Activated CD4-positive, CD25-positive, alpha-beta regulatory T cell (primary cell): ENCODE data around the gene LTF.
"Not testable (repeated sequence)": the region's sequence is repeated elsewhere in the genome, so short reads cannot be mapped to it uniquely, and the experiment has no call there.

Experiments
- DNase-seq, 4 experiments: peaks; one replicate each; lab custom pipeline; 2025; lab: John Stamatoyannopoulos, UW

The LTF gene

DNA sequence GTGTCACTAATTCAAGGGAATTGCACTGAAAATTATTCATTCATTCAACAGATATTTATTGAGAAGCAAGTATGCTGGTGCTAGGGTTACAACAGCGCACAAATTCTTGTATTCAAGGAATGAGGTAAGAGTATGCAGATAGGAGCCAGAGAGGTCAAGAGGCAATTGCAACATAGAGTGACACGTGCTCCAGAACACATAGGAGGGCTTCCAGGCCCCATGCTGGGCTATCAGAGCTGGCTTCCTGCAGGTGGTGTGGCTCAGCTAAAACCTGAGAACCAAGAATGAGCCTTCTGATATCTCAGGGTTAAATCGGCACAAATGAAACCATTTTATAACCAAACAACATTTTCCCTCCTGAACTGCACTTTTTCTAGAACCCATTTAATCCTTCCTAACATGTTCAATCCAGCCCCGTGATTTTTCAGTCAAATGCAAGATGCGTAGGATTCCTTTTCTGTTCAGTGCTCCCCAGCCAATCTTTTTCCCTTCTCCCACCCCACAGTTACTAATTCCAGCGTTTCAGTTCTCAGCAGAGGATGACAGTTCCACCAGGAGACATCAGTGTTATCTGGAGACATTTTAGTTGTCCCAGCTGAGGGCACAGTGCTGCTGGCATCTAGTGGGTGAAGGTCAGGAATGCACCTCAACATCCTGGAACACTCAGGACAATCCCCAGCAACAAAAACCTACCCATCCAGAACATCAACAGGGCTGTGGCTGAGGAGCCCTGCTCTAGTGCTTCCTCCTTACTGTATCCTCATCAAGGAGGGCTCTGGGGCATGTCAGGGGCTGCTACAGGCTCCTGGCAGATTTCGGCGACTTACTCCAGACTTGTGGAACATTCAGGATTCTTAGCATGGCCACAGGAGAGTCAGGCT, 70.9 kb downstream of the LTF start:
- DNase-seq, result no peak

DNA sequence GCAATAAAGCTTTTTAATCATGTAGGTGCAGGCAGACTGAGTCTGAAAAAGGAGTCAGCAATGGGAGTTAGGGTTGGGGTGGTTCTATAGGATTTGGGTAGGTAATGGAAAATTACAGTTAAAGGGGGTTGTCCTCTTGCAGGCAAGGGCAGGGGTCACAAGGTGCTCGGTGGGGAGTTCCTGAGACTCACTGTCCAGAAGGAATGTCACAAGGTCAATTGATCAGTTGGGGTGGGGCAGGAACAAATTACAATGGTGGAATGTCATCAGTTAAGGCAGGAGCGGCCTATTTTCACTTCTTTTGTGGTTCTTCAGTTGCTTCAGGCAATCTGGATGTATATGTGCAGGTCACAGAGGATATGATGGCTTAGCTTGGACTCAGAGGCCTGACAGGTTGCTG, 71.7 kb downstream of the LTF start:
- DNase-seq, result no peak

DNA sequence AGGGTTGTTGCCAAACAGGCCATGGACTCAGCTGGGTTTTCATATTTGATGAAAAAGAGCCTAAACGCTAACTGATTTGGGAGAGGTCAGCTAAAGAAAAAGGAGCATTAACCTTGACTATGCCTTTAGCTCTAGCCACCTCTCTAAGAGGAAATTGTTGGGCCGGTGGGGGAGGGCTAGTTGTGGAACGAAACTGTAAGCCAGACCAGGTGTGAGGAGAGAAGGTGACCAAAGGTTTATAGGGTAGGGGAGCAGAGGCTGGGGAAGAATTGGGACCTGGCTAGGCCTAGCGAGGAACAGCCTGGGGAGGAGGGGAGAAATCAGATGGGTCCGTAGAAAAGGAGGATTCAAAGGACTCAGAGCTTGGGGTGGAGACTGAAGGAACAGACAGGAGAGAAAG, 73.2 kb downstream of the LTF start:
- DNase-seq, result not testable (repeated sequence)

DNA sequence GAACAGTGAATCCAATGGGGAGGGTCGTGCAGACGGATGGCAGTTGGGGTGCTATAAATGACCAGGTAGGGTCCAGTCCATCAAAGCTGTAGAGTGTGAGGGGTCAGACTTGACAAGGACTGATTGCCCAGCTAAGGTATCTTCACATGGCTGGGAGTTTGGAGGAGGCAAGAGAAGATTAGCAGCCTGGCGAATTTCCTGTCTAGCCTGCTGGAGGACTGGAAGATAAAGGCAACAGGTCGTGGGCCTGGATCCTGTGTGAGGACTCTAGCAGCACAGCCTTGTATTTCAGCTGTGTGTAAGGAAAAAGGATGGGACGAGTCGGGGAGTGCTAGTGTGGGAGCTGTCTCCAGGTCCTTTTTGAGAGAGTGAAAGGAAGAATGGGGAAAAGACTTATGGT, 75.4 kb downstream of the LTF start:
- no peak for DNase-seq

DNA sequence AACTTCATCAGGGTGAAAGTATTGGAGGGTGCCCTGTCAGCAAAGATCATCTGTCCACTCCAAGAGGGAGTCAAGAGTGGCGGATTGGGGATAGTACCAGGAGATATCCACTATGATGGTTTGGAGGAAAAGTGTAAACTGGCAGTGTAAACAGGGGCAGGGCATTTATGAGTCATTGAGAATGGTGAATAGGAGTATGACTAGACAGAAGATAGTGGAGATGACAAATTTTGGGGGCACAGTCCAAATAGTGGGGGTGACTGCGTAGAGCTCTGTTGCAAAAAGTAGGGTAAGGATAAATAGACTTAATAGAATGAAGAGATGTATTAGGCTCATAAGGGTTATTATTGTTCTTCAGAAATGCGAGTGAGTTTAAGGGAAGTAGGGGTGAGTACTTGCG, 75.9 kb downstream of the LTF start:
- DNase-seq, result not testable (repeated sequence)

DNA sequence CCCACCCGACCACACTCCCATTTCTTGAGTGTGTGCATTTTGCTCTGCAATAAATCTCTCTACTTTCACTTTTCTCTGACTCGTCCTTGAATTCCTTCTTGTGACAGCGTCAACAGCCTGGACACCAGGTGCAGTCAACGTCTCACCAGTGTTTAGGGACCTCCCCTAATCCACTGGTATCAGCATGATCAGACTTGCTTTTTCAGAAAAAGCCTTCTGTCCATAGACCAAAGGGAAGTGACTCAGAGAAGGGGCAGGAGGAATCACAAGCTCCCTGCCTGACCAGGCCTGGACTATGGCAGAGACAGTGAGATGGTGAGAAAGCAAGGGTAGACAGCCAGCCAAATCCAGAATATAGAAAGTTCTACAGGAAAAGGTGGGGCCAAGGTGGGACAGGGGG, 78.5 kb downstream of the LTF start:
- DNase-seq, result no peak
